PC-3 (cell line): Measurements from ENCODE around the gene MED28.

Experiments
- EZH2 ChIP-seq: fragments of 300-600 bp; sonication (generic); IDR thresholded peaks from one replicate; pipeline ENCODE4 v1.6.1; 2017; ENCODE audit warnings: antibody characterized with exemption, mild to moderate bottlenecking, low read length; ENCODE audit not compliant: unreplicated experiment
- EZH2phosphoT487 ChIP-seq: fragments of 300-600 bp; sonication (generic); IDR thresholded peaks from 2 replicates; pipeline ENCODE4 v1.6.1; 2018; ENCODE audit warnings: mild to moderate bottlenecking, antibody characterized with exemption, low read length, borderline replicate concordance
- TF ChIP-seq, protein P1 (sequence below): fragments of 300-600 bp; sonication (generic); conservative IDR thresholded peaks from 2 replicates; pipeline ENCODE4 v1.5.1; 2017; ENCODE audit warnings: antibody characterized with exemption, low read depth, mild to moderate bottlenecking, low read length

DNA sequence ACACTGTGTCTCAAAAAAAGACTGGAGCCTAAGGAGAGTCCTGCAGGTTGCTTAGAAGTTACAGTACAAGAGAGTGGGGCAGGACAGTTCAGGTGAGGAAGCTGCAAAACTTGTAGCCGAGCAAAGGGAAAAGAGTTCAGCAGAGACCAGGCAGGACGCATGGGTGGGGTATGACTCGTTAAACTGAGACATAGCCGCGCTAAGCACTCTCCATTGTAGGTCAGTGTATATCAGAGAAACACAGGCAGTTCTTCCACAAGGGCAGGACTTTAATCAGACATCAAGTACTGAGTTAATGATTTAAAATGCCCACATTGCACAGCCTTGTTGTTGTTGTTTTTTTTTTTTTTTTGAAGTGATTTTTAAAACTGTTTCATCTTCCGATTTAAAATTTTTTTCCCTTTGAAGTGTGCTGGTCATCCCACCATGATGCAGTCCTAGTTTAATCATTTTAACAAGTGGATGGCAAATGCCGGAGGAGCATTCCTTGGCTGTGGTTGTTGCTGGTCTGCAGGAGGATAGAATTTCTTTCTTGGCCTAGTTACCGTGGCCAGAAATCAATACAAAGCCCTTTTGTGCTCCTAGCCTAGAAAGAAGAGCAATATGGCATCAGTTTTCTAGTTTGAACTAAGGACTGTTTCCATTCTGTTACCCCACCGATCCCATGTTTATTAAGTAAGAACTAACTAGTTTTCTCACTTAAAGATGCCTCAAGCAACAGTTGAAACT is 27.2 kb upstream of the MED28 start:
- TF ChIP-seq, protein P1, sequence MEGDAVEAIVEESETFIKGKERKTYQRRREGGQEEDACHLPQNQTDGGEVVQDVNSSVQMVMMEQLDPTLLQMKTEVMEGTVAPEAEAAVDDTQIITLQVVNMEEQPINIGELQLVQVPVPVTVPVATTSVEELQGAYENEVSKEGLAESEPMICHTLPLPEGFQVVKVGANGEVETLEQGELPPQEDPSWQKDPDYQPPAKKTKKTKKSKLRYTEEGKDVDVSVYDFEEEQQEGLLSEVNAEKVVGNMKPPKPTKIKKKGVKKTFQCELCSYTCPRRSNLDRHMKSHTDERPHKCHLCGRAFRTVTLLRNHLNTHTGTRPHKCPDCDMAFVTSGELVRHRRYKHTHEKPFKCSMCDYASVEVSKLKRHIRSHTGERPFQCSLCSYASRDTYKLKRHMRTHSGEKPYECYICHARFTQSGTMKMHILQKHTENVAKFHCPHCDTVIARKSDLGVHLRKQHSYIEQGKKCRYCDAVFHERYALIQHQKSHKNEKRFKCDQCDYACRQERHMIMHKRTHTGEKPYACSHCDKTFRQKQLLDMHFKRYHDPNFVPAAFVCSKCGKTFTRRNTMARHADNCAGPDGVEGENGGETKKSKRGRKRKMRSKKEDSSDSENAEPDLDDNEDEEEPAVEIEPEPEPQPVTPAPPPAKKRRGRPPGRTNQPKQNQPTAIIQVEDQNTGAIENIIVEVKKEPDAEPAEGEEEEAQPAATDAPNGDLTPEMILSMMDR, result no peak
- TF ChIP-seq EZH2 (no peak), EZH2phosphoT487 (no peak)
